GM12891 (cell line): ENCODE data around the gene SLFN12L.

Experiments used
- DNase-seq: peaks from one replicate; pipeline ENCODE4 v3.0.0; 2011; ENCODE audit warnings: low spot score; ENCODE audit not compliant: insufficient read length
- FAIRE-seq: peaks from 2 replicates; lab custom pipeline; 2011; peaks lifted over from hg19 to GRCh38; lab: Jason Lieb, UNC
- PAX5 ChIP-seq: IDR thresholded peaks from 2 replicates; pipeline ENCODE4 v1.6.1; 2011; ENCODE audit warnings: low read length, moderate library complexity, mild to moderate bottlenecking; ENCODE audit not compliant: insufficient read depth, severe bottlenecking
- POLR2A ChIP-seq: IDR thresholded peaks from 2 replicates; pipeline ENCODE4 v1.6.1; 2011; ENCODE audit warnings: low read depth, low read length, control low read depth
- POLR2AphosphoS5 ChIP-seq: IDR thresholded peaks from 2 replicates; pipeline ENCODE4 v1.6.1; 2011; ENCODE audit warnings: low read depth, low read length, control low read depth
- POU2F2 ChIP-seq: IDR thresholded peaks from 2 replicates; pipeline ENCODE4 v1.6.1; 2011; ENCODE audit warnings: low read depth, mild to moderate bottlenecking, control low read depth, low read length, moderate library complexity
- SPI1 ChIP-seq: IDR thresholded peaks from 2 replicates; pipeline ENCODE4 v1.6.1; 2011; ENCODE audit warnings: low read depth, low read length, control low read depth
- TAF1 ChIP-seq: IDR thresholded peaks from 2 replicates; pipeline ENCODE4 v1.6.1; 2011; ENCODE audit warnings: low read depth, low read length, control low read depth

Gene SLFN12L

GRCh38 chr17:35498448-35499178 is 38.9 kb downstream of the SLFN12L start:
- DNase-seq (no peak), FAIRE-seq (no peak)
- TF ChIP-seq POLR2AphosphoS5 (no peak), TAF1 (no peak), PAX5 (no peak), POU2F2 (no peak), POLR2A (no peak), SPI1 (no peak)

DNA sequence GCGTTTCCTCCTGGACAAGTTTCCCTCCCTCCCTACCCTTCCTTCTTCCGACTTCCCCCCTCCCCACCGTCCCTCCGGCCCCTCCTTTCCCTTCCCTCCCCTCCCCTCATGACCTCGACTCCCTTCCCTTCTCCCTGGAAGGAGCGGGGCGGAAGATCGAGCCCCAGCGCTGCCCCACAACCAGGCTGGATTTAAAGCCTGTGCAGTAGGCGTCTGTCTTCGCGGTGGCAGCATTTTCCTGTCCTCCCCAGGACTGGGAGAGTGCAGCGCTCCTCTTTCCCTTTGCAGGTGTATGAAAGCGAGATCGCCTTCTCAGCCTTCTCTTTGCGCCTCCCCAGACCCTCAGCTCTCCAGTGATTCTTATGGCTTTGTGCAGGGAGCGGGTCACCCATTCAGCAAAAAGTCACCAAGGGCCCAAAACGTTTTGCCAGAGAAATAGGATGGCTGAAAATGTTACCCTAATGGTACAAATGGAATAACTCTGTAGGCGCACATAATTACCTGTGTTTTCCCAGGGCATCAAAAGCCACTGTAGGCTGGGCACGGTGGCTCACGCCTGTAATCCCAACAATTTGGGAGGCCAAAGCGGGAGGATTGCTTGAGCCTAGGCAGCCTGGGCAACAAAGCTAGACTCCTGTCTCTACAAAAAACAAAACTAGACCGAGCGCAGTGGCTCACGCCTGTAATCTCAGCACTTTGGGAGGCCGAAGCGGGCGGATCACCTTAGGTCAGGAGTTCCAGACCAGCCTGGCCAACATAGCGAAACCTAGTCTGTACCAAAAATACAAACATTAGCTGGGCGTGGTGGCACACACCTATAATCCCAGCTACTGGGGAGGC is 40.8 kb downstream of the SLFN12L start:
- no peak for TF ChIP-seq TAF1
- TF ChIP-seq POU2F2 = no peak
- DNase-seq = no peak
- no peak for FAIRE-seq

- no peak for DNase-seq
- no peak for FAIRE-seq
- TF ChIP-seq POU2F2 (no peak), POLR2A (no peak), POLR2AphosphoS5 (no peak), SPI1 (no peak), TAF1 (no peak), PAX5 (no peak)
Measured at GRCh38 chr17:35493040-35493439, 44.4 kb downstream of the SLFN12L start.

DNA sequence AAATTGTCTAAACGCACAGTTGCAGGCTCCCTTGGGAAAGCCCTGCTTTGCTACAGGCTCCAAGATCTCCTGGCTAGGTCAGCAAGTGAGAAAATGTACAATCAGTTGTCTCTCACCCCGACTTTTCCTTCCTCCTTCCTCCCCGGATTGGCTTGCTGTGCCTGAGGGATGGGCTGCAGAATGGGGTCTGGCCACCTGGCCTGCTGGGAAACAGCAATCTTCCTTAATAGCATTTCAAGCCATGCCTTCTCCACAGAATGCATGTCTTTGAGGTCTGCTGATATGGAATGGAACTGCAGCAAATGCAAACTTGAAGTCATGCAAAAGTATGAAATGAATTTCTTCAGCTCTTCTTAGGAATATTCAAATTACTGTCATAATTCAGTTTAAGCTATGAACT is 46.1 kb downstream of the SLFN12L start:
- DNase-seq (no peak), FAIRE-seq (no peak)
- TF ChIP-seq TAF1 (no peak), POLR2AphosphoS5 (no peak), PAX5 (no peak), POLR2A (no peak), SPI1 (no peak), POU2F2 (no peak)

DNA sequence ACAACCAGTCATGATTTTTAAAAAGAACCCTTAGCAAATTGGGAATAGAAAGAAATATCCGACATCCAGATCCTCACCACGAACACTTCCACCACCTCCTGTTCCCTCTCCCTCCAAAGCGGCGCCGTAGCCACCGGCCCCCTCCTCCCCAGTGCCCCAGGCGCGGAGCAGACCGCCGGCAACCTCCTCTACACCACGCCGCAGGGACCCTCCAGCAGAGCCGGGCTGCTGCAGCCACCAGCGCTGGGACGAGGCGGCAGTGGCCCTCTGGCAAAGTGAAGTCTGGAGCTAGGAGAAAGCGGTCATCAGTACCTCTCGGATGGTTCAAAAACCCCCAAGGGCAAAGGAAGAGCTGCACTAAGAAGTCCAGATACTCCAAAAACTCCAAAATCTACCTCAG is 47.5 kb downstream of the SLFN12L start:
- DNase-seq (no peak), FAIRE-seq (peak; percentile 38)
- TF ChIP-seq POLR2AphosphoS5 (no peak), SPI1 (no peak), PAX5 (no peak), POLR2A (no peak), POU2F2 (no peak)

- FAIRE-seq = no peak
Measured at GRCh38 chr17:35488991-35489390, 48.5 kb downstream of the SLFN12L start.

GRCh38 chr17:35486920-35487732 is 50.4 kb downstream of the SLFN12L start:
- TF ChIP-seq POLR2AphosphoS5 = no peak
- TF ChIP-seq POU2F2 = no peak
- 0 out of 2 replicates have a peak, but pooled peaks have one; percentile 15 for TF ChIP-seq TAF1
- FAIRE-seq (peak; percentile 84), DNase-seq (peak; percentile 62)

More at GRCh38 chr17:35488991-35489390, 48.5 kb downstream of the SLFN12L start:
- DNase-seq = no peak
- TF ChIP-seq POLR2A (no peak), SPI1 (no peak), PAX5 (no peak), TAF1 (no peak), POLR2AphosphoS5 (no peak), POU2F2 (no peak)

DNA sequence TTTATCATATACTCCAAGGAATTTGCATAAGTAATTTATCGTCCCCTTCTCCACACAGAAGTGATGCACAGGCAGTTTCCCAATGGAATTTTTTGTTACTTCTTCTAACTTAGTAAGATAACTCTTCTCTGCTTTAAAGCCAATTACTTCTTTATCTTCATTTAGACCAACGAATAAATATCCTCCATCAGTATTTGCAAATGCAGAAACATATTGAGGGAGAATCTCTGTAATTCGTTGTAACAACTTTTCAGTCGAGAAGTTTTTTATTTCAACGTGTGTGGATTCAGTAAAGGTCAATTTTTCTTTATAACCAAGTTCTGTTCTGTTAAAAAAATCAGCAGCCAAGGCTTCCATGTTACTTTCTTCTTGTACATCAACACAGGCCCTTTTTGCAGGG is 58.2 kb downstream of the SLFN12L start:
- TF ChIP-seq PAX5 (no peak), POLR2AphosphoS5 (no peak), POLR2A (no peak), SPI1 (no peak), TAF1 (no peak), POU2F2 (no peak)
- FAIRE-seq = no peak
- no peak for DNase-seq

DNA sequence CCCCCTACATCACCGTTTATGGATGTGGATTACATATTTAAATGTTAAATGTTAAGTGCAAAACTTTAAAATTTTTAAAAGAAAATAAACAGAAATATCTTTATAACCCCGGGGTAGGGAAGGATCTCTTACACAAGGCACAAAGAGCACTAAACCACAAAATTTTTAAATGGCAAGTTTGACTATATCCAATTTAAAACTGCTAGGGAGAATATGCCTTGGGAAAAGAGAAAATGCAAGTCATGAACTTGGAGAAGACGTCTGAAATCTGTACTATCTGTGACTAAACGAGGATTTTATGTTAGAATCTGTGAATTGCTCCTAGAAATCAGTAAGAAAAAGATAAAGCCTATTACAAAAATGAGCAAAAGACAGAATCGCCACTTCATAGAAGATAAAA is 60.2 kb downstream of the SLFN12L start:
- TF ChIP-seq POU2F2 (no peak), POLR2AphosphoS5 (no peak), SPI1 (no peak), PAX5 (no peak), POLR2A (no peak), TAF1 (no peak)
- DNase-seq (no peak), FAIRE-seq (no peak)
